ENCODE results near the gene NBEA.

NBEA gene

DNA sequence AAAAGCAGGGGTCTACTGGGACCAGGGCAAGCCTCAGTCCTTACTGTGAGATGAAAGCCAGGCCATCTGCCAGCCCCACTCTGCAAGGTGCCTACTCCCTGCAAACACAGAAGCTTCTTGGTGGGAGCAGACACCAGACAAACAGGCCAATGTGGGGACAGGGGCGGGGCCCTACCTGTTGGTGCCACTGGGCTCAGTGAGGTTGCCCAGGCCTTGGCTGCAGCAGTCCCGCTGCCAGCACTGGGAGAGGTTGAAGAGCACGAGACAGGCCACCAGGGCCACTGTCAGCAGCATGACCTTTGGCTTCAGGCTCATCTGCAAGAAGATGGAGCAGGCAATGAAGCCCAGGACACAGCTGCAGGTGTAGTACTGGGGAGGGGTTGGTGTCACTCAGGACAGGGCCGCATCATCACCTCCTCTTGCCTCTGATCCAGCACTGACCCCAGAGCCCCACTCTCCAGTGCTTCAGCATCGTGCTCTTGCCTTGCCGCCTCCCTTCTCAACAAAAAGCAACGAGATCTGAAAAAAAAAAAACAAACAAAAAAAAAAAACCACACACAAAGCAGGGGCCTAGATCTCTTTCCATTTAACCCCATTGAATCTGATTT is 72.6 kb downstream of the NBEA start:
- no peaks in the 10 kb centered on the region for H3K9me3 ChIP-seq (ENCODE audit: control insufficient read depth, insufficient read depth, low read depth, low read length)
- H3K4me1 ChIP-seq (ENCODE audit: control insufficient read depth, insufficient read depth, low read length) = peaks cover 13% of the 10 kb centered on the region; the same call in 1 of the 2 replicates
- POLR2A ChIA-PET = no interaction called here
- no peak overlapping the region for H3K4me3 ChIP-seq (ENCODE audit: low read depth, low read length)
- no peak overlapping the region for H3K27ac ChIP-seq (ENCODE audit: extremely low read depth, low read depth, low read length)
- CTCF ChIA-PET = no interaction called here
- no peaks in the 10 kb centered on the region for H3K36me3 ChIP-seq (ENCODE audit: control insufficient read depth in 2 of 2, insufficient read depth in 1 of 2, low read length in 2 of 2)
- TF ChIP-seq SCRT1 (tag by site-specific recombination; IDR thresholded peaks at IDR 0.05; ENCODE audit: borderline replicate concordance) = peak; percentile 44; the same call in 1 of the 2 replicates
- TF ChIP-seq SCRT2 (tag by site-specific recombination; IDR thresholded peaks at IDR 0.05) = peak; percentile 72
- TF ChIP-seq, protein P1, sequence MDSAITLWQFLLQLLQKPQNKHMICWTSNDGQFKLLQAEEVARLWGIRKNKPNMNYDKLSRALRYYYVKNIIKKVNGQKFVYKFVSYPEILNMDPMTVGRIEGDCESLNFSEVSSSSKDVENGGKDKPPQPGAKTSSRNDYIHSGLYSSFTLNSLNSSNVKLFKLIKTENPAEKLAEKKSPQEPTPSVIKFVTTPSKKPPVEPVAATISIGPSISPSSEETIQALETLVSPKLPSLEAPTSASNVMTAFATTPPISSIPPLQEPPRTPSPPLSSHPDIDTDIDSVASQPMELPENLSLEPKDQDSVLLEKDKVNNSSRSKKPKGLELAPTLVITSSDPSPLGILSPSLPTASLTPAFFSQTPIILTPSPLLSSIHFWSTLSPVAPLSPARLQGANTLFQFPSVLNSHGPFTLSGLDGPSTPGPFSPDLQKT (IDR thresholded peaks at IDR 0.05; ENCODE audit: borderline replicate concordance, low read depth, low read length) = no peak
- TF ChIP-seq FEZF1 (tag by site-specific recombination; IDR thresholded peaks at IDR 0.05) = no peak
- TF ChIP-seq, protein P2, sequence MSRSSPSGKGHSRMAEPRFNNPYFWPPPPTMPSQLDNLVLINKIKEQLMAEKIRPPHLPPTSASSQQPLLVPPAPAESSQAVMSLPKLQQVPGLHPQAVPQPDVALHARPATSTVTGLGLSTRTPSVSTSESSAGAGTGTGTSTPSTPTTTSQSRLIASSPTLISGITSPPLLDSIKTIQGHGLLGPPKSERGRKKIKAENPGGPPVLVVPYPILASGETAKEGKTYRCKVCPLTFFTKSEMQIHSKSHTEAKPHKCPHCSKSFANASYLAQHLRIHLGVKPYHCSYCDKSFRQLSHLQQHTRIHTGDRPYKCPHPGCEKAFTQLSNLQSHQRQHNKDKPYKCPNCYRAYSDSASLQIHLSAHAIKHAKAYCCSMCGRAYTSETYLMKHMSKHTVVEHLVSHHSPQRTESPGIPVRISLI (tag by site-specific recombination; IDR thresholded peaks at IDR 0.05) = 0 out of 2 replicates have a peak, but pooled peaks have one; percentile 13

DNA sequence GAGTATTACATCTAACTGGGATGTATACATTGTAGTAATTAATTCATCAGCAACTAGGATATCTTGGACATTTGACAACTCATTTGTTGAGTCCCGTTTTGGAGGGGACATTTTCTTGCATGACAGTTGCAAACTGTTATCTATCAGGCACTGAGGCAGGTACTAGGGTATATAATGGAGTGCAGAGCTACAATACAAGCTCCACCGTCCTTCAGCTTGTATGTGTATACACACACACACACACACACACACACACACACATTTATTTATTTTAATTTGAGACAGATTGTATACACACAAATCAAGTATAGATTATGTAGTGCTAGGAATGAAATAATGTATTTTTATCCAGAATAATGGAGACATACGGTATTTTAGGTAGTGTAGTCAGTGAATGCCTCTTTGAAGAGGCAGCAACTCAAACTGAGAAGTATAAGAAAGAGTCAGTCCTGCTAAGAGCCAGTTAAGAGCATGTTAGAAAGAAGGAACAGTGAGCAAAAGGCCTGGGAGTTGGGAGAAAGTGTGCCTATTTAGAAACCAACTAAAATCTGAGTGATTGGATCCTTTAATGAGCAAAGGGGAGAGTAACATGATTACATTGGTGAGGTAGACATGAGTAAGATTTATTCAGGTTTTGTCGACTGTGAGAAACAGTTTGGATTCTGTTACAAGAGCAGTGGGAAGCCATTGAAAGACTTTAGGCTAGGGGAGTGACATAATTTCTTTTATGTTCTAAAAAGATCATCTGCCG is 74.5 kb downstream of the NBEA start:
- Histone ChIP-seq H3K36me3 (ENCODE audit: control insufficient read depth in 2 of 2, insufficient read depth in 1 of 2, low read length in 2 of 2) (no peaks in the 10 kb centered on the region), H3K4me3 (ENCODE audit: low read depth, low read length) (no peak overlapping the region), H3K4me1 (ENCODE audit: control insufficient read depth, insufficient read depth, low read length) (peaks cover 13% of the 10 kb centered on the region; the same call in 1 of the 2 replicates), H3K9me3 (ENCODE audit: control insufficient read depth, insufficient read depth, low read depth, low read length) (no peaks in the 10 kb centered on the region), H3K27ac (ENCODE audit: extremely low read depth, low read depth, low read length) (0 out of 2 replicates have a peak overlapping the region, but pooled peaks have one; percentile 41)
- no peak for TF ChIP-seq SETDB1 (IDR thresholded peaks at IDR 0.05; ENCODE audit: insufficient read length, low read length)
- no peak for TF ChIP-seq ZBTB1 (tag by site-specific recombination; IDR thresholded peaks at IDR 0.05)
- TF ChIP-seq, protein P3, sequence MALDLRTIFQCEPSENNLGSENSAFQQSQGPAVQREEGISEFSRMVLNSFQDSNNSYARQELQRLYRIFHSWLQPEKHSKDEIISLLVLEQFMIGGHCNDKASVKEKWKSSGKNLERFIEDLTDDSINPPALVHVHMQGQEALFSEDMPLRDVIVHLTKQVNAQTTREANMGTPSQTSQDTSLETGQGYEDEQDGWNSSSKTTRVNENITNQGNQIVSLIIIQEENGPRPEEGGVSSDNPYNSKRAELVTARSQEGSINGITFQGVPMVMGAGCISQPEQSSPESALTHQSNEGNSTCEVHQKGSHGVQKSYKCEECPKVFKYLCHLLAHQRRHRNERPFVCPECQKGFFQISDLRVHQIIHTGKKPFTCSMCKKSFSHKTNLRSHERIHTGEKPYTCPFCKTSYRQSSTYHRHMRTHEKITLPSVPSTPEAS (tag by site-specific recombination; IDR thresholded peaks at IDR 0.05) = peak; percentile 38; the same call in 1 of the 2 replicates
- no peak for TF ChIP-seq ZNF558 (tag by site-specific recombination; IDR thresholded peaks at IDR 0.05)
- no peak for TF ChIP-seq ZNF529 (tag by site-specific recombination; IDR thresholded peaks at IDR 0.05; ENCODE audit: insufficient replicate concordance)
- TF ChIP-seq ZNF169 (tag by site-specific recombination; IDR thresholded peaks at IDR 0.05) = no peak
- TF ChIP-seq, protein P4, sequence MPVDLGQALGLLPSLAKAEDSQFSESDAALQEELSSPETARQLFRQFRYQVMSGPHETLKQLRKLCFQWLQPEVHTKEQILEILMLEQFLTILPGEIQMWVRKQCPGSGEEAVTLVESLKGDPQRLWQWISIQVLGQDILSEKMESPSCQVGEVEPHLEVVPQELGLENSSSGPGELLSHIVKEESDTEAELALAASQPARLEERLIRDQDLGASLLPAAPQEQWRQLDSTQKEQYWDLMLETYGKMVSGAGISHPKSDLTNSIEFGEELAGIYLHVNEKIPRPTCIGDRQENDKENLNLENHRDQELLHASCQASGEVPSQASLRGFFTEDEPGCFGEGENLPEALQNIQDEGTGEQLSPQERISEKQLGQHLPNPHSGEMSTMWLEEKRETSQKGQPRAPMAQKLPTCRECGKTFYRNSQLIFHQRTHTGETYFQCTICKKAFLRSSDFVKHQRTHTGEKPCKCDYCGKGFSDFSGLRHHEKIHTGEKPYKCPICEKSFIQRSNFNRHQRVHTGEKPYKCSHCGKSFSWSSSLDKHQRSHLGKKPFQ (tag by site-specific recombination; IDR thresholded peaks at IDR 0.05) = no peak
- TF ChIP-seq HOXD13 (CRISPR knock-in tag; IDR thresholded peaks at IDR 0.05; ENCODE audit: borderline replicate concordance) = no peak
- TF ChIP-seq, protein P5, sequence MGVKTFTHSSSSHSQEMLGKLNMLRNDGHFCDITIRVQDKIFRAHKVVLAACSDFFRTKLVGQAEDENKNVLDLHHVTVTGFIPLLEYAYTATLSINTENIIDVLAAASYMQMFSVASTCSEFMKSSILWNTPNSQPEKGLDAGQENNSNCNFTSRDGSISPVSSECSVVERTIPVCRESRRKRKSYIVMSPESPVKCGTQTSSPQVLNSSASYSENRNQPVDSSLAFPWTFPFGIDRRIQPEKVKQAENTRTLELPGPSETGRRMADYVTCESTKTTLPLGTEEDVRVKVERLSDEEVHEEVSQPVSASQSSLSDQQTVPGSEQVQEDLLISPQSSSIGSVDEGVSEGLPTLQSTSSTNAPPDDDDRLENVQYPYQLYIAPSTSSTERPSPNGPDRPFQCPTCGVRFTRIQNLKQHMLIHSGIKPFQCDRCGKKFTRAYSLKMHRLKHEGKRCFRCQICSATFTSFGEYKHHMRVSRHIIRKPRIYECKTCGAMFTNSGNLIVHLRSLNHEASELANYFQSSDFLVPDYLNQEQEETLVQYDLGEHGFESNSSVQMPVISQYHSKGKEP (tag by site-specific recombination; IDR thresholded peaks at IDR 0.05) = no peak
- TF ChIP-seq, protein P6, sequence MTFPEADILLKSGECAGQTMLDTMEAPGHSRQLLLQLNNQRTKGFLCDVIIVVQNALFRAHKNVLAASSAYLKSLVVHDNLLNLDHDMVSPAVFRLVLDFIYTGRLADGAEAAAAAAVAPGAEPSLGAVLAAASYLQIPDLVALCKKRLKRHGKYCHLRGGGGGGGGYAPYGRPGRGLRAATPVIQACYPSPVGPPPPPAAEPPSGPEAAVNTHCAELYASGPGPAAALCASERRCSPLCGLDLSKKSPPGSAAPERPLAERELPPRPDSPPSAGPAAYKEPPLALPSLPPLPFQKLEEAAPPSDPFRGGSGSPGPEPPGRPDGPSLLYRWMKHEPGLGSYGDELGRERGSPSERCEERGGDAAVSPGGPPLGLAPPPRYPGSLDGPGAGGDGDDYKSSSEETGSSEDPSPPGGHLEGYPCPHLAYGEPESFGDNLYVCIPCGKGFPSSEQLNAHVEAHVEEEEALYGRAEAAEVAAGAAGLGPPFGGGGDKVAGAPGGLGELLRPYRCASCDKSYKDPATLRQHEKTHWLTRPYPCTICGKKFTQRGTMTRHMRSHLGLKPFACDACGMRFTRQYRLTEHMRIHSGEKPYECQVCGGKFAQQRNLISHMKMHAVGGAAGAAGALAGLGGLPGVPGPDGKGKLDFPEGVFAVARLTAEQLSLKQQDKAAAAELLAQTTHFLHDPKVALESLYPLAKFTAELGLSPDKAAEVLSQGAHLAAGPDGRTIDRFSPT (tag by site-specific recombination; IDR thresholded peaks at IDR 0.05) = no peak
- TF ChIP-seq ZNF596 (tag by site-specific recombination; IDR thresholded peaks at IDR 0.05) = no peak
- no peak for TF ChIP-seq ZNF76 (tag by site-specific recombination; IDR thresholded peaks at IDR 0.05; ENCODE audit: borderline replicate concordance, low read depth)
- no peak for TF ChIP-seq ZFP41 (tag by site-specific recombination; IDR thresholded peaks at IDR 0.05; ENCODE audit: borderline replicate concordance)
- TF ChIP-seq ZBTB48 (tag by site-specific recombination; IDR thresholded peaks at IDR 0.05) = no peak
- no peak for TF ChIP-seq GLI4 (tag by site-specific recombination; IDR thresholded peaks at IDR 0.05)
- TF ChIP-seq TRIM28 (IDR thresholded peaks at IDR 0.05; ENCODE audit: borderline replicate concordance, low read length) = no peak
- peak; percentile 90 for TF ChIP-seq ZBTB17 (tag by site-specific recombination; IDR thresholded peaks at IDR 0.05)
- TF ChIP-seq PRDM1 (tag by site-specific recombination; IDR thresholded peaks at IDR 0.05) = peak; percentile 70; the same call in 1 of the 2 replicates
- no peak for TF ChIP-seq ZNF274 (IDR thresholded peaks at IDR 0.05; ENCODE audit: low read length)
- TF ChIP-seq ZNF274 (tag by site-specific recombination; IDR thresholded peaks at IDR 0.05; ENCODE audit: borderline replicate concordance) = no peak
- POLR2A ChIA-PET = no interaction called here
- CTCF ChIA-PET = no interaction called here
